ENCODE results near the gene RANBP10. TPM values are rescaled to one million over a fixed set of nuclear protein-coding genes. Genes with fewer than 3 reads are reported as not detected.

Gene RANBP10
- total and polyA plus RNA-seq, 9 of the 15 experiments (the other 6 are each of a cell fraction or from before 2014, with no cell fraction given), result 0.61 to 19.3 (median 5.9) TPM

DNA sequence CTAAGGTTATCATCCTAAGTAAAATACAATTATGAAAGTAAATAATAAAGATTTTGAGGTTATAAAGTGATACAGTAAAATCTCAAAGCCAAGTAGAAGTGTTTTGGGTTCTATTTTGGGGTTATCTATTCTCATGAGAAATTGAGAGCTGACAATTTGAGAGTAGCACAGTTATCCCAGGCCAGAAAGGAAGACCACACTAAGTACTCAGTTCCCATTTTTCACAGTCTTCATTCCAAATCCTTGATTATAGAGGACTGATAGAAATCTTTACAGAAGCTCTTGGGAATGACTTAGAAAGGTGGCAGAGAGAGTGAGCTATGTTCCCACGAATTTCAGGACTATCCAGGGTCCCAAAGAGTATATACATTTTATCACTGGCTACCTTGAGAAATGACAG is 91.8 kb downstream of the RANBP10 start (continued):
- no peak for TF ChIP-seq NFE2L1 (tag; IDR thresholded peaks at IDR 0.05; ENCODE audit: borderline replicate concordance, low read depth)

- Histone ChIP-seq H3K9ac (ENCODE audit: insufficient read depth in 1 of 2, low read depth in 2 of 2, low read length in 2 of 2) (no peak overlapping the region), H3K27ac (ENCODE audit: extremely low read depth, low read depth, low read length) (no peak overlapping the region)
- no TSS peak for BruUV-seq (replicated peaks)
- TF ChIP-seq ESRRB (CRISPR knock-in tag; IDR thresholded peaks at IDR 0.05; ENCODE audit: borderline replicate concordance), result no peak
- TF ChIP-seq MBD1 (CRISPR knock-in tag; IDR thresholded peaks at IDR 0.05), result no peak
- no peak for TF ChIP-seq SAP30 (IDR thresholded peaks at IDR 0.05; ENCODE audit: borderline replicate concordance, insufficient read depth, low read depth, low read length, poor library complexity, severe bottlenecking)
- TF ChIP-seq CEBPG (CRISPR knock-in tag; IDR thresholded peaks at IDR 0.05), result no peak
- TF ChIP-seq CEBPG (tag; conservative IDR thresholded peaks at IDR 0.05 in 1 of 2, IDR thresholded peaks at IDR 0.05 in 1 of 2), result peak in 1 of 2 experiments; percentile 15; a peak in 1 of 4 replicates
- no peak for TF ChIP-seq PHF8 (IDR thresholded peaks at IDR 0.05; ENCODE audit: borderline replicate concordance, low read length)
- TF ChIP-seq EP300 (IDR thresholded peaks at IDR 0.05; ENCODE audit: low read length), result no peak
- no peak for TF ChIP-seq ZBTB17 (CRISPR knock-in tag; IDR thresholded peaks at IDR 0.05)
- TF ChIP-seq, protein P1, sequence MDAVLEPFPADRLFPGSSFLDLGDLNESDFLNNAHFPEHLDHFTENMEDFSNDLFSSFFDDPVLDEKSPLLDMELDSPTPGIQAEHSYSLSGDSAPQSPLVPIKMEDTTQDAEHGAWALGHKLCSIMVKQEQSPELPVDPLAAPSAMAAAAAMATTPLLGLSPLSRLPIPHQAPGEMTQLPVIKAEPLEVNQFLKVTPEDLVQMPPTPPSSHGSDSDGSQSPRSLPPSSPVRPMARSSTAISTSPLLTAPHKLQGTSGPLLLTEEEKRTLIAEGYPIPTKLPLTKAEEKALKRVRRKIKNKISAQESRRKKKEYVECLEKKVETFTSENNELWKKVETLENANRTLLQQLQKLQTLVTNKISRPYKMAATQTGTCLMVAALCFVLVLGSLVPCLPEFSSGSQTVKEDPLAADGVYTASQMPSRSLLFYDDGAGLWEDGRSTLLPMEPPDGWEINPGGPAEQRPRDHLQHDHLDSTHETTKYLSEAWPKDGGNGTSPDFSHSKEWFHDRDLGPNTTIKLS (IDR thresholded peaks at IDR 0.05; ENCODE audit: borderline replicate concordance, low read depth), result no peak
- TF ChIP-seq NCOA2 (IDR thresholded peaks at IDR 0.05; ENCODE audit: partially characterized antibody in 2 of 2), result no peak
- TF ChIP-seq BHLHE40 (IDR thresholded peaks at IDR 0.05; ENCODE audit: low read length), result no peak
- TF ChIP-seq, protein P2, sequence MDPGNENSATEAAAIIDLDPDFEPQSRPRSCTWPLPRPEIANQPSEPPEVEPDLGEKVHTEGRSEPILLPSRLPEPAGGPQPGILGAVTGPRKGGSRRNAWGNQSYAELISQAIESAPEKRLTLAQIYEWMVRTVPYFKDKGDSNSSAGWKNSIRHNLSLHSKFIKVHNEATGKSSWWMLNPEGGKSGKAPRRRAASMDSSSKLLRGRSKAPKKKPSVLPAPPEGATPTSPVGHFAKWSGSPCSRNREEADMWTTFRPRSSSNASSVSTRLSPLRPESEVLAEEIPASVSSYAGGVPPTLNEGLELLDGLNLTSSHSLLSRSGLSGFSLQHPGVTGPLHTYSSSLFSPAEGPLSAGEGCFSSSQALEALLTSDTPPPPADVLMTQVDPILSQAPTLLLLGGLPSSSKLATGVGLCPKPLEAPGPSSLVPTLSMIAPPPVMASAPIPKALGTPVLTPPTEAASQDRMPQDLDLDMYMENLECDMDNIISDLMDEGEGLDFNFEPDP (CRISPR knock-in tag; IDR thresholded peaks at IDR 0.05), result no peak
- TF ChIP-seq TARDBP (IDR thresholded peaks at IDR 0.05), result no peak
- peak; percentile 70 for TF ChIP-seq CEBPB (tag; IDR thresholded peaks at IDR 0.05)
- TF ChIP-seq ZNF121 (CRISPR knock-in tag; conservative IDR thresholded peaks at IDR 0.05), result no peak
Measured at GRCh38 chr16:67713647-67714273, 92.6 kb downstream of the RANBP10 start.

More at GRCh38 chr16:67713647-67714273, 92.6 kb downstream of the RANBP10 start:
- Histone ChIP-seq H3K4me2 (ENCODE audit: insufficient read depth, low read length) (no peak overlapping the region), H3K36me3 (ENCODE audit: control insufficient read depth, insufficient read depth, low read length) (peaks cover 8% of the 10 kb centered on the region; the same call in 1 of the 3 replicates), H3K4me1 (replicated peaks in 1 of 2; ENCODE audit: control insufficient read depth in 2 of 2, insufficient read depth in 2 of 2, low read length in 2 of 2) (peaks cover 3 to 12% of the 10 kb centered on the region in 2 experiments), H3K9me1 (ENCODE audit: control insufficient read depth, insufficient read depth, low read length) (no peaks in the 10 kb centered on the region), H3K9me3 (replicated peaks; ENCODE audit: control insufficient read depth, insufficient read depth, low read depth, low read length) (no peaks in the 10 kb centered on the region), H3K27me3 (ENCODE audit: control insufficient read depth in 2 of 2, insufficient read depth in 2 of 2, low read length in 2 of 2) (no peaks in the 10 kb centered on the region), H2AFZ (ENCODE audit: low read depth, low read length) (no peak overlapping the region), H3K4me3 (no peak overlapping the region), H4K20me1 (replicated peaks; ENCODE audit: control insufficient read depth, insufficient read depth, low read length) (0 out of 2 replicates have a peak, but pooled peaks cover 4% of the 10 kb centered on the region), H3K79me2 (ENCODE audit: control insufficient read depth, insufficient read depth, low read length) (peaks cover 25% of the 10 kb centered on the region)
- FAIRE-seq, result no peak
- intact Hi-C loops (cut with micrococcal nuclease), result no loop called here
- DNase-seq (ENCODE audit: extremely low read depth in 1 of 4, low spot score in 3 of 4), result no peak
- CTCF ChIA-PET (ENCODE audit: low intra/inter-chr PET ratio), result no interaction called here
- WGBS (ENCODE audit: insufficient coverage, low coverage, missing lambda C conversion rate), result 90% methylated on average over 5 of the region's 5 CpGs
- in situ Hi-C loops (cut with MboI), result no loop called here
- no peak for ATAC-seq
- POLR2A ChIA-PET, result no interaction called here
